Stimulated activated CD8-positive, alpha-beta memory T cell treated with anti-CD3 and anti-CD28 coated beads, Interleukin-15, amount 100 ng/mL, for 48 hours (primary cell): ENCODE data around the gene GGPS1.
"Not testable (repeated sequence)": the region's sequence is repeated elsewhere in the genome, so short reads cannot be mapped to it uniquely, and the experiment has no call there.

ENCODE experiments used
- DNase-seq, 2 donors: peaks; one replicate each; pipeline ENCODE4 v3.0.0-alpha.2; 2020; ENCODE audit warnings: low read depth in 2 of 2

Gene GGPS1

GRCh38 chr1:235304549-235305451, 23.6 kb upstream of the GGPS1 start:
- DNase-seq = no peak

- DNase-seq = no peak
Observed at GRCh38 chr1:235307158-235308124, 20.9 kb upstream of the GGPS1 start.

GRCh38 chr1:235309206-235309605, 19.2 kb upstream of the GGPS1 start:
- not testable (repeated sequence) for DNase-seq

GRCh38 chr1:235313262-235313661, 15.1 kb upstream of the GGPS1 start:
- DNase-seq = no peak

- DNase-seq = no peak
Observed at GRCh38 chr1:235313931-235314678, 14.3 kb upstream of the GGPS1 start.

GRCh38 chr1:235315173-235315572, 13.2 kb upstream of the GGPS1 start:
- no peak for DNase-seq

GRCh38 chr1:235315735-235316134, 12.6 kb upstream of the GGPS1 start:
- no peak for DNase-seq

GRCh38 chr1:235317168-235317567, 11.2 kb upstream of the GGPS1 start:
- no peak for DNase-seq

- no peak for DNase-seq
Observed at GRCh38 chr1:235319255-235319654, 9.1 kb upstream of the GGPS1 start.

- no peak for DNase-seq
Observed at GRCh38 chr1:235320521-235321179, 7.7 kb upstream of the GGPS1 start.

GRCh38 chr1:235324296-235324695, 4.1 kb upstream of the GGPS1 start:
- DNase-seq = no peak

GRCh38 chr1:235325139-235325538, 3.2 kb upstream of the GGPS1 start:
- DNase-seq = no peak

- no peak for DNase-seq
Observed at GRCh38 chr1:235325854-235326253, 2.5 kb upstream of the GGPS1 start.

- DNase-seq = peak; percentile 45 to 48
Observed at GRCh38 chr1:235326719-235327558, 1.4 kb upstream of the GGPS1 start.

- peak in 1 of 2 donors; percentile 34 for DNase-seq
Observed at GRCh38 chr1:235327559-235328270, 655 bp upstream of the GGPS1 start, which contains the start of gene ARID4B. TSS of gene ARID4B (minus strand) at chr1:235328179. CDS start at chr1:235326919, 1,260 bp downstream.

GRCh38 chr1:235329139-235329902, 951 bp downstream of the GGPS1 start:
- peak; percentile 23 to 35 for DNase-seq

GRCh38 chr1:235330918-235331285, 2.5 kb downstream of the GGPS1 start:
- no peak for DNase-seq

- DNase-seq = no peak
Observed at GRCh38 chr1:235331401-235331800, 3.0 kb downstream of the GGPS1 start.

GRCh38 chr1:235336903-235337302, 8.5 kb downstream of the GGPS1 start:
- DNase-seq = no peak
